WTC11 (cell line): ENCODE results near the gene SLC4A11.
"Not testable (repeated sequence)": the region's sequence is repeated elsewhere in the genome, so short reads cannot be mapped to it uniquely, and the experiment has no call there.

ENCODE experiments used
- ETV6 ChIP-seq: sonication (generic); formaldehyde crosslinking; IDR thresholded peaks from 2 replicates; pipeline ENCODE4 v1.8.1; 2022; ENCODE audit warnings: mild to moderate bottlenecking, missing genetic modification reagents
- TEAD4 ChIP-seq: sonication (generic); formaldehyde crosslinking; IDR thresholded peaks from 2 replicates; pipeline ENCODE4 v1.8.0; 2022; ENCODE audit warnings: mild to moderate bottlenecking, missing genetic modification reagents
- TF ChIP-seq, protein P1 (sequence below): fragments of 250-450 bp; sonication (Bioruptor Pico); IDR thresholded peaks from 2 replicates; pipeline ENCODE4 v1.9.0; 2021; ENCODE audit warnings: mild to moderate bottlenecking, borderline replicate concordance
- TF ChIP-seq, protein P2 (sequence below): sonication (generic); formaldehyde crosslinking; conservative IDR thresholded peaks from 2 replicates; pipeline ENCODE4 v1.8.1; 2022; ENCODE audit warnings: mild to moderate bottlenecking, missing genetic modification reagents
- TF ChIP-seq, protein P3 (sequence below): fragments of 200-600 bp; IDR thresholded peaks from 2 replicates; pipeline ENCODE4 v1.8.0; 2022; ENCODE audit warnings: antibody characterized with exemption

DNA sequence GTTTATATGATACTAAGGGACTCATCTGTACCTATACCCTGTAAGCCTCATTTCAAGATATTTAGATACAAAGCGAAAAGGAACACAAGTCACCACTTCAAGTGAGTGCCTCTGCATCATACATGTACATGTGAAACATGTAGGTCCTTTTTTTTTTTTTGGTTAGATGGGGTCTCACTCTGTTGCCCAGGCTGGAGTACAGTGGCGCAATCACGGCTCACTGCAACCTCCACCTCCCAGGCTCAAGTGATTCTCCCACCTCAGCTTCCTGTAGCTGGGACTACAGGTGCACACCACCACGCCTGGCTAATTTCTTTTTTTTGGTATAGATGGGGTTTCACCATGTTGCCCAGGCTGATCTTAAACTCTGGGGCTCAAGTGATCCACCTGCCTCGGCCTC, 56.6 kb downstream of the SLC4A11 start:
- TF ChIP-seq, protein P1, sequence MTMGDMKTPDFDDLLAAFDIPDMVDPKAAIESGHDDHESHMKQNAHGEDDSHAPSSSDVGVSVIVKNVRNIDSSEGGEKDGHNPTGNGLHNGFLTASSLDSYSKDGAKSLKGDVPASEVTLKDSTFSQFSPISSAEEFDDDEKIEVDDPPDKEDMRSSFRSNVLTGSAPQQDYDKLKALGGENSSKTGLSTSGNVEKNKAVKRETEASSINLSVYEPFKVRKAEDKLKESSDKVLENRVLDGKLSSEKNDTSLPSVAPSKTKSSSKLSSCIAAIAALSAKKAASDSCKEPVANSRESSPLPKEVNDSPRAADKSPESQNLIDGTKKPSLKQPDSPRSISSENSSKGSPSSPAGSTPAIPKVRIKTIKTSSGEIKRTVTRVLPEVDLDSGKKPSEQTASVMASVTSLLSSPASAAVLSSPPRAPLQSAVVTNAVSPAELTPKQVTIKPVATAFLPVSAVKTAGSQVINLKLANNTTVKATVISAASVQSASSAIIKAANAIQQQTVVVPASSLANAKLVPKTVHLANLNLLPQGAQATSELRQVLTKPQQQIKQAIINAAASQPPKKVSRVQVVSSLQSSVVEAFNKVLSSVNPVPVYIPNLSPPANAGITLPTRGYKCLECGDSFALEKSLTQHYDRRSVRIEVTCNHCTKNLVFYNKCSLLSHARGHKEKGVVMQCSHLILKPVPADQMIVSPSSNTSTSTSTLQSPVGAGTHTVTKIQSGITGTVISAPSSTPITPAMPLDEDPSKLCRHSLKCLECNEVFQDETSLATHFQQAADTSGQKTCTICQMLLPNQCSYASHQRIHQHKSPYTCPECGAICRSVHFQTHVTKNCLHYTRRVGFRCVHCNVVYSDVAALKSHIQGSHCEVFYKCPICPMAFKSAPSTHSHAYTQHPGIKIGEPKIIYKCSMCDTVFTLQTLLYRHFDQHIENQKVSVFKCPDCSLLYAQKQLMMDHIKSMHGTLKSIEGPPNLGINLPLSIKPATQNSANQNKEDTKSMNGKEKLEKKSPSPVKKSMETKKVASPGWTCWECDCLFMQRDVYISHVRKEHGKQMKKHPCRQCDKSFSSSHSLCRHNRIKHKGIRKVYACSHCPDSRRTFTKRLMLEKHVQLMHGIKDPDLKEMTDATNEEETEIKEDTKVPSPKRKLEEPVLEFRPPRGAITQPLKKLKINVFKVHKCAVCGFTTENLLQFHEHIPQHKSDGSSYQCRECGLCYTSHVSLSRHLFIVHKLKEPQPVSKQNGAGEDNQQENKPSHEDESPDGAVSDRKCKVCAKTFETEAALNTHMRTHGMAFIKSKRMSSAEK (CRISPR knock-in tag), result not testable (repeated sequence)
- not testable (repeated sequence) for TF ChIP-seq ETV6 (CRISPR knock-in tag); TEAD4
- TF ChIP-seq, protein P2, sequence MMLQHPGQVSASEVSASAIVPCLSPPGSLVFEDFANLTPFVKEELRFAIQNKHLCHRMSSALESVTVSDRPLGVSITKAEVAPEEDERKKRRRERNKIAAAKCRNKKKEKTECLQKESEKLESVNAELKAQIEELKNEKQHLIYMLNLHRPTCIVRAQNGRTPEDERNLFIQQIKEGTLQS, result not testable (repeated sequence)
- TF ChIP-seq, protein P3, sequence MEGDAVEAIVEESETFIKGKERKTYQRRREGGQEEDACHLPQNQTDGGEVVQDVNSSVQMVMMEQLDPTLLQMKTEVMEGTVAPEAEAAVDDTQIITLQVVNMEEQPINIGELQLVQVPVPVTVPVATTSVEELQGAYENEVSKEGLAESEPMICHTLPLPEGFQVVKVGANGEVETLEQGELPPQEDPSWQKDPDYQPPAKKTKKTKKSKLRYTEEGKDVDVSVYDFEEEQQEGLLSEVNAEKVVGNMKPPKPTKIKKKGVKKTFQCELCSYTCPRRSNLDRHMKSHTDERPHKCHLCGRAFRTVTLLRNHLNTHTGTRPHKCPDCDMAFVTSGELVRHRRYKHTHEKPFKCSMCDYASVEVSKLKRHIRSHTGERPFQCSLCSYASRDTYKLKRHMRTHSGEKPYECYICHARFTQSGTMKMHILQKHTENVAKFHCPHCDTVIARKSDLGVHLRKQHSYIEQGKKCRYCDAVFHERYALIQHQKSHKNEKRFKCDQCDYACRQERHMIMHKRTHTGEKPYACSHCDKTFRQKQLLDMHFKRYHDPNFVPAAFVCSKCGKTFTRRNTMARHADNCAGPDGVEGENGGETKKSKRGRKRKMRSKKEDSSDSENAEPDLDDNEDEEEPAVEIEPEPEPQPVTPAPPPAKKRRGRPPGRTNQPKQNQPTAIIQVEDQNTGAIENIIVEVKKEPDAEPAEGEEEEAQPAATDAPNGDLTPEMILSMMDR, result not testable (repeated sequence)
